ENCODE data around the gene RAB10. TPM values are rescaled to one million over a fixed set of nuclear protein-coding genes. Genes with fewer than 3 reads are reported as not detected.

Gene RAB10
- total RNA-seq, 2 donors from 2014 or later = 118 to 139 TPM

GRCh38 chr2:26128176-26128575, 94.3 kb downstream of the RAB10 start:
- no peaks in the 10 kb centered on the region for H3K27me3 ChIP-seq (replicated peaks; ENCODE audit: insufficient read depth)
- DNase-seq (ENCODE audit: low spot score) = no peak
- WGBS = 91% methylated on average over 8 of the region's 8 CpGs
- H3K4me1 ChIP-seq (replicated peaks) = no peaks in the 10 kb centered on the region
- intact Hi-C loops (cut with DNase I) = no loop called here
- H3K36me3 ChIP-seq = no peaks in the 10 kb centered on the region
- no peak overlapping the region for H3K27ac ChIP-seq
- no peaks in the 10 kb centered on the region for H3K9me3 ChIP-seq
- H3K4me3 ChIP-seq = no peak overlapping the region
- TF ChIP-seq POLR2AphosphoS5 (IDR thresholded peaks at IDR 0.05) = no peak
- no peak for TF ChIP-seq POLR2A (IDR thresholded peaks at IDR 0.05)
- no peak for TF ChIP-seq CTCF (IDR thresholded peaks at IDR 0.05)

DNA sequence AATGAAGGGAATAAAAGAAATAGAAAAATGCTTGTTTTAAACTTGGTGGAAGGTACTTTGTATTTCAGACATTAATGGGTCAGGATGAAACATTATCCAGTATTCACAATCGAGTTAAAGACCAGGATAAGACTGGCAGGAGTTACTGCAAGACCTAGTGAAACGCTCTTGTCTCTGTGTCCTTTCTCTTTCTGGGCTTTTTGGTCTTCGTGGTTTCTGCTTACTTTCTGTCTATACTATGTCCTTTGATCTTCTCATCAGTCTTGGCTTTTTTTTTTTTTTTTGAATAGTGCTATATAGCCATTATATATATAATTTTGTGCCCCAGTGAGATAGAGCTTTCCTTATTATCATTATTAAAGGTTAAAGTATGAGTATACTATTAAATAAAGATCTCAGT, 96.9 kb downstream of the RAB10 start:
- no peaks in the 10 kb centered on the region for H3K36me3 ChIP-seq
- intact Hi-C loops (cut with DNase I) = no loop called here
- 74% methylated on average over 3 of the region's 3 CpGs for WGBS

DNA sequence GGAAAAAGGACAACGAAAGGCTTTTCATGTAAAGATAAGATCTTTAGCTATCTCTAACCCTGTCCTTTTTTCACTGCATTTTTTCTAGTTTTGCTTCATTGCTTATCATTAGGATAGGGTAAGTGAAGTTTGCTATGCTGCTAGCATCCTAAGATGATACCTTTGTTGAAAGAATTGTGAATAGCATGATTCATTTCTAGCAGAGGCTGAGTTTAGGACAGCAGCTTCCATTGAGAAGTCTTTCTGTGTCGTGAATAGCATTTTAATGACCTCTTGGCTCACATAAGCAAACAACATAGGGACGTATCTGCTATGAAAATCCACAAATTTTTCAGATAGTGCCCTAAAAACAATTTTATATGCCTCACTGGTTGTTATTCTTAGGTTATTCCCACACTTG, 102.6 kb downstream of the RAB10 start:
- no peak for TF ChIP-seq CTCF (IDR thresholded peaks at IDR 0.05)
- TF ChIP-seq POLR2A (IDR thresholded peaks at IDR 0.05) = no peak
- no peak for TF ChIP-seq POLR2AphosphoS5 (IDR thresholded peaks at IDR 0.05)
- H3K4me1 ChIP-seq (replicated peaks) = no peaks in the 10 kb centered on the region
- H3K4me3 ChIP-seq = no peak overlapping the region
- DNase-seq (ENCODE audit: low spot score) = no peak
- WGBS = 32% methylated on average over 3 of the region's 3 CpGs
- no peaks in the 10 kb centered on the region for H3K27me3 ChIP-seq (replicated peaks; ENCODE audit: insufficient read depth)
- H3K9me3 ChIP-seq = no peaks in the 10 kb centered on the region
- no peaks in the 10 kb centered on the region for H3K36me3 ChIP-seq
- intact Hi-C loops (cut with DNase I) = no loop called here
- H3K27ac ChIP-seq = no peak overlapping the region

More for the DNA sequence above, 96.9 kb downstream of the RAB10 start:
- no peak for DNase-seq (ENCODE audit: low spot score)
- Histone ChIP-seq H3K9me3 (no peaks in the 10 kb centered on the region), H3K4me3 (no peak overlapping the region), H3K27ac (no peak overlapping the region), H3K27me3 (replicated peaks; ENCODE audit: insufficient read depth) (no peaks in the 10 kb centered on the region), H3K4me1 (replicated peaks) (no peaks in the 10 kb centered on the region)
- TF ChIP-seq POLR2A (IDR thresholded peaks at IDR 0.05) = no peak
- TF ChIP-seq CTCF (IDR thresholded peaks at IDR 0.05) = no peak
- no peak for TF ChIP-seq POLR2AphosphoS5 (IDR thresholded peaks at IDR 0.05)

DNA sequence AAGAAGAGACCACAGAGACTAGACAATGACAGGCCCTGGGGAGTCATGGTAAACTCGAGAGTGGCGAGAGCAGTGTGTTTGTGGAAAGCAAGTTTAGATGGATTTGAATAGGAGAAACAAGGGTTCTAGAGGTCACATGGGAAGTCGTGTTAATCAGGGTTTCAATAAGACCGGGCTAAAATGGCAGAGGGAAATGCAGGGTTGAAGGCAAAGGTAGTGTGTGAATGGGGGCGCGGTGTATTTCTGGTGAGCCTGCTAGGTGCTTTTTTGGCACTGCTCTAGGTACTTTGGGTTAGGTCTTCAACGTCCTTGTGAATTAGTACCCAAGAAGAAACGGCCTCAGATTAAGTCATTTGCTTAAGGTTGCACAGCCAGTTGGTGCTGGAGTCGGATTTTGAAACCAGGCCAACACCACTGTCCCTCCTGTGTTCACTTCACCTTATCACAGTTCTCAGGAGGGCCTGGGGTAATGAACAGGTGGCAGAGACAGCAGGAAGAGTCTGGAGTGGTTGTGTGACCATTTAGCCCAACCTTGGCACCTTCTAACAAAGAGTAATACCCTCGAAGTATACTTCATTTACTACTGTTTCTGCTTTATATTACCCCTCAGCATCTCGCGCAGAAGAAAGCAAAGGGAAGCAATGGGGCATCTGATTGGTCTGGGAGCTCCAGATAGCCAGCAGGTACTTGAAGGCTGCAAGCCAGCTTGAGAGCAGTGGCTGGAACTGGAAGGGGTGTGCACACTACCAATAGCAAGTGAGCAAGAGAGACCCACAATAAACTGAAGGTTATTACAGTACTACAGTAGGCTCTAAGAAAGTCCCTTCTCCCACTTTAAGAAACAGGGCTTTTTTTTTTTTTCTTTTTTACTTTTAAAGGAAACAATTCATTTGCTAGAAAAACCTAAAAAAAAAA, 105.6 kb downstream of the RAB10 start:
- intact Hi-C loops (cut with DNase I) = loop anchor here (5.0 kb wide), 3 partner anchors 52 to 287 kb away; no protein-coding TSS in a partner anchor

More for the DNA sequence above, 105.6 kb downstream of the RAB10 start:
- Histone ChIP-seq H3K4me1 (replicated peaks) (no peaks in the 10 kb centered on the region), H3K27ac (no peak overlapping the region), H3K36me3 (no peaks in the 10 kb centered on the region), H3K9me3 (no peaks in the 10 kb centered on the region), H3K4me3 (no peak overlapping the region), H3K27me3 (replicated peaks; ENCODE audit: insufficient read depth) (no peaks in the 10 kb centered on the region)
- DNase-seq (ENCODE audit: low spot score) = no peak
- TF ChIP-seq POLR2A (IDR thresholded peaks at IDR 0.05) = no peak
- no peak for TF ChIP-seq POLR2AphosphoS5 (IDR thresholded peaks at IDR 0.05)
- TF ChIP-seq CTCF (IDR thresholded peaks at IDR 0.05) = no peak
- WGBS = 61% methylated on average over 12 of the region's 12 CpGs

Measured in prostate gland (tissue), 2 donors.